Astrocyte of the cerebellum (primary cell): Measurements from ENCODE around the gene CHKB.
"Not testable (repeated sequence)": the region's sequence is repeated elsewhere in the genome, so short reads cannot be mapped to it uniquely, and the experiment has no call there.

Experiments used
- DNase-seq: peaks from one replicate; pipeline ENCODE4 v3.0.0-alpha.2; 2011; ENCODE audit warnings: low read depth
- H3K4me3 ChIP-seq: 2 replicates; pipeline ENCODE4 v1.5.1; 2011; ENCODE audit warnings: mild to moderate bottlenecking, low read depth, low read length, moderate library complexity
- CTCF ChIP-seq: IDR thresholded peaks from 2 replicates; pipeline ENCODE4 v1.5.1; 2012; ENCODE audit warnings: low read length, low read depth, moderate library complexity, mild to moderate bottlenecking; ENCODE audit errors: missing control alignments
- in situ Hi-C: cut with HindIII; loops from 2 replicates; pipeline ENCODE4 v1.10.0; 2017; ENCODE audit warnings: low sequenced_read_pairs

Gene CHKB

GRCh38 chr22:50544746-50545253 is 37.8 kb downstream of the CHKB start:
- no peak for TF ChIP-seq CTCF
- in situ Hi-C loops: no loop called here
- no peak for DNase-seq
- no peak overlapping the region for H3K4me3 ChIP-seq

GRCh38 chr22:50544078-50544745 is 38.4 kb downstream of the CHKB start:
- TF ChIP-seq CTCF: peak; percentile 55
- peak overlapping the region; percentile 18 for H3K4me3 ChIP-seq
- in situ Hi-C loops: no loop called here
- DNase-seq: no peak

- in situ Hi-C loops: no loop called here
- H3K4me3 ChIP-seq: no peak overlapping the region
- TF ChIP-seq CTCF: no peak
- DNase-seq: no peak
Observed at GRCh38 chr22:50542416-50542927, 40.2 kb downstream of the CHKB start.

- in situ Hi-C loops, H3K4me3 ChIP-seq, DNase-seq: not testable (repeated sequence)
Observed at GRCh38 chr22:50541667-50542026, 41.0 kb downstream of the CHKB start.

GRCh38 chr22:50540381-50540780 is 42.3 kb downstream of the CHKB start:
- no peak overlapping the region for H3K4me3 ChIP-seq
- in situ Hi-C loops: no loop called here
- DNase-seq: no peak
- TF ChIP-seq CTCF: no peak

- no peak for TF ChIP-seq CTCF
- no peak for DNase-seq
- H3K4me3 ChIP-seq: no peak overlapping the region
- in situ Hi-C loops: no loop called here
Observed at GRCh38 chr22:50537765-50538164, 44.9 kb downstream of the CHKB start.

GRCh38 chr22:50536226-50536625 is 46.4 kb downstream of the CHKB start:
- no peak for DNase-seq
- in situ Hi-C loops: no loop called here
- no peak overlapping the region for H3K4me3 ChIP-seq
- no peak for TF ChIP-seq CTCF
